Cardiac fibroblast (primary cell): ENCODE measurements around the gene PKP4.

ENCODE experiments used
- DNase-seq, 2 donors: peaks; one replicate each; pipeline versions ENCODE4 v3.0.0 to v3.0.0-alpha.2; 2010; ENCODE audit warnings: low read depth in 2 of 2
- H3K4me3 ChIP-seq, 2 donors: replicated peaks in 1 of 2; 1 replicate in 1 of 2; 2 replicates in 1 of 2; pipeline ENCODE4 v1.5.1; 2011; ENCODE audit warnings: low read depth in 2 of 2, low read length in 2 of 2, mild to moderate bottlenecking in 2 of 2, moderate library complexity in 1 of 2
- TF ChIP-seq, protein P1 (sequence below): IDR thresholded peaks from one replicate; pipeline ENCODE4 v1.5.1; 2011; ENCODE audit warnings: low read depth, mild to moderate bottlenecking, low read length, inconsistent platforms

Gene PKP4

DNA sequence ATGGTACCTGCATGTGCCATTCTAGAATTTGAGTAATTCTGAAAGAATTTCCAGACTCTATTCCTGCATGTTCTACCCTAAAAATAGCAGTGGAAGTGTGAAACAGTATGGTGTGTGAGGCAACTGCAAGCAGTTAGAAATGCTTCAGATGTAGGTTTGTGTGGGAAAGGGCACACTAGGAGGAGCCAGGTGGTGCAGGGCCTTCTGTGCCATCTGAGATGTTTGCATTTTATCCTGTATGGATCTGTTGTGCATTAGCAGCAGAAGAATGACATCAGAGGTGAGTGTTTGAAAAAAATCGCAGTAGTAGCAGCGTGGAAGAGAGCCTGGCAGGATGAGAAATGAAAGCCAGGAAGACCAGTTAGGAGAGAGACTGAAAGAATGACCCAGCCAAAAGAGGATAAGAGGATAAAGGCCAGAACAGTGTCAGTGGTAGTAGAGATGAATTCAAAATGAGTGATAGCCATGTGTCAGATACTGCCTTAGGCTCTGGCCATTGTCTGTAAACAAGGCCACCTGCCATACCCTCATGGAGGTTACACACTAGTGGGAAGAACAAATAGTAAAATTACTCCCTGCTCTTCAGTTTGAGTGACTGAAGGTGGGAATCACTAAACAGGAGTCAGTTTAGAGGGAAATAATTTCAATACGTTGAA, 142.2 kb downstream of the PKP4 start:
- H3K4me3 ChIP-seq = no peak overlapping the region
- TF ChIP-seq, protein P1, sequence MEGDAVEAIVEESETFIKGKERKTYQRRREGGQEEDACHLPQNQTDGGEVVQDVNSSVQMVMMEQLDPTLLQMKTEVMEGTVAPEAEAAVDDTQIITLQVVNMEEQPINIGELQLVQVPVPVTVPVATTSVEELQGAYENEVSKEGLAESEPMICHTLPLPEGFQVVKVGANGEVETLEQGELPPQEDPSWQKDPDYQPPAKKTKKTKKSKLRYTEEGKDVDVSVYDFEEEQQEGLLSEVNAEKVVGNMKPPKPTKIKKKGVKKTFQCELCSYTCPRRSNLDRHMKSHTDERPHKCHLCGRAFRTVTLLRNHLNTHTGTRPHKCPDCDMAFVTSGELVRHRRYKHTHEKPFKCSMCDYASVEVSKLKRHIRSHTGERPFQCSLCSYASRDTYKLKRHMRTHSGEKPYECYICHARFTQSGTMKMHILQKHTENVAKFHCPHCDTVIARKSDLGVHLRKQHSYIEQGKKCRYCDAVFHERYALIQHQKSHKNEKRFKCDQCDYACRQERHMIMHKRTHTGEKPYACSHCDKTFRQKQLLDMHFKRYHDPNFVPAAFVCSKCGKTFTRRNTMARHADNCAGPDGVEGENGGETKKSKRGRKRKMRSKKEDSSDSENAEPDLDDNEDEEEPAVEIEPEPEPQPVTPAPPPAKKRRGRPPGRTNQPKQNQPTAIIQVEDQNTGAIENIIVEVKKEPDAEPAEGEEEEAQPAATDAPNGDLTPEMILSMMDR = no peak
- DNase-seq = peak; percentile 11 to 27

DNA sequence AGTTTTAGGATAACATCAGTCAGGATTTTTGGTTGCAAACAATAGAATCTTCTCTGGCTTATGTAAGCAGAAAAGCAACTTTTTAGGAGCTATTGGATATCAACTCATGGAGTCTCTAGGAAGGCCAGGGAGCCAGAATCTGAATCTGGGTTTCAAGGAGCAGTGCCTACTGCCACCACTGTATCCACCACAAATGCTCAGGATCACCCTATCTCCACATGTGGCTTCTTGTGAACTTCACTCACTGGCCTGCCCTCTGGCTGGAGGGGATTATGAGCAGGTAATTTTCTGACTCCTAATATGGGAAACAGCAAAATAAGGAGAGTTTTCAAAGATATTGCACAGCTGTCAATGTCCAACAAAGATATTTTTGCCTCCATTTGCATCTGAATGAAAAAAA, 142.9 kb downstream of the PKP4 start:
- TF ChIP-seq, protein P1 = no peak
- DNase-seq = peak in 1 of 2 donors; percentile 8
- no peak overlapping the region for H3K4me3 ChIP-seq

DNA sequence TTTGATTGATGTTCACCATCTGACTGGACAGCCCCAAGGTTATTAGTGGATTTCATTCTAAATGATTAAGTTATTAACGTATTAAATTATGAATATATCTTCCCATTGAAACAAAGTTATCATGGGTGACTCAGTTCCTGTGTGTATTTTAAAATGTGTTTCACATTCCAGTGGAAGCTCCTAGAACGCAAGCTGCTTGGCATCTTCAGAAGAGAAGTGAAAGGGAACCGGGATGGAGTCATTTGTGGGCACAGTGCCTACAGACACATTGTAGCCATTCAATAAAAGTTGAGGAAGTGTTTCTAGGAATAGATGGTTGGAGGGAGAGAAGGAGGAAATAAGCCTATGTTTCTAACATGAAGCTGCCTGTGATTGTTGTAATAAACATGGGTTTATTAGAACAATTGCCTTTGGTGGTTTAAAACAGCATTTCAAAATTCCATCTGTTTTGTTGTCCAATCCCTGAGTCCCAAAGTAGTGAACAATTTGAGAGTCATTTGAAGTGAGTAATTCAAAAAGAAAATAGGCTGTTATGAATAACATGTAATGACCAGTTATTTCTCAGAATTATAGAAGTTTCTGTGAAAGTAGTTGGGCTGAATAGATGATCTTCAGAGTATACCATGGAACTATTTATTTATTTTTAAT, 143.5 kb downstream of the PKP4 start:
- no peak overlapping the region for H3K4me3 ChIP-seq
- TF ChIP-seq, protein P1 = no peak
- DNase-seq = peak; percentile 93 to 97

DNA sequence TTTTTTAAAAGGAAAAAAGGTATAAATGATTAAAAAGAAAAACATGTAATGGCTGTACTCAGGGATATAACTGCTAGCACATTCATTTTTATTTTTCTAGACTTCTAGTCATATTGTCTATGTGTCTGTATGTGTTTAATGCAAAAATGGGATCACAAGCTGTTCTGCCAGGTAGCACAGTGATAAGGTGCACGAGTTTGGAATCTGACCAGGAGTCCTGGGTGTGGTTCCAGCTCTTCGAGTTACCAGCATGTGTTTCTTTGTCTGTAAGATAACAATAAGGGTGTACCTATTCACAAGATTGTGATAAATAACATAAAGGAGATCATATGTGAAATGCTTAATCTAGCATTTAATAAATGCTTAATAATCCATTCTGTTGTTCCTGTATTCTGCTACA, 145.3 kb downstream of the PKP4 start:
- no peak overlapping the region for H3K4me3 ChIP-seq
- no peak for DNase-seq
- TF ChIP-seq, protein P1 = no peak

DNA sequence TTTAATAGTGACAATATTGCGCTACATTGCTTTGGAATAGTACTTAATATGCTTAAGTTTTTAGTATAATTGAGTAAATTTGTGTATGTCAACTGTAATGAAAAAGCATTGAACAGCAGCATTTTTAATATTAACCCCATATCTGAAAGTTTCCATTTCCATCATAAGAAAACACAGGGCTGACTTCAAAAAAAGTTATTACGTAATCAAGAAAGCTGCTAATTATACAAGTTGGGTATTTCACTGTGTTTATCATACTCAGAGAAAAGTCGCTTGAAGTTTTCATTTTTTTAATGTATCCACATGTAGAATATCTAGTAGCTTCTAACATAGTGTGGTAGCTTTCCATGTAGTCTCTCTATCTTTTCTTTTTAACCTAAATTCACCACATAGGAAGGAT, 146.5 kb downstream of the PKP4 start:
- TF ChIP-seq, protein P1 = no peak
- DNase-seq = no peak
- no peak overlapping the region for H3K4me3 ChIP-seq

DNA sequence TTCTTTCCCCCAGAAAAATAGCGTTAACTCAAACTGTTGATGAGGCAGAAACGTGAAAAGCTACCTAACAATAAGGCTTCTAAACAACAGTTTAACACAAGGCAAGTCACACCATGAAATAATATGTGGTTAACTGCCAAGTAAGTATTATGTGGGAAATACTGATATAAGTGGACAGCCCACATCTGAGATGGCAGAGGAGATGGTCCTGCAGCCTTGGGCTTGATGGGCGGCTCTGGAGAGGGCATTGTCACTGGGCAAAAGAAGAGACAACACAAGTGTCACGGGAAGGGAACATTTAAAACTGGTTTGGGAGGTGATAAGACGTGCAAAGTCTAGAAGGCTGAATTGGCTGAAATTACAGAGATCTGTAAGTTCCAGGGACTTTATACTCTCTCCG, 147.2 kb downstream of the PKP4 start:
- TF ChIP-seq, protein P1 = no peak
- no peak overlapping the region for H3K4me3 ChIP-seq
- DNase-seq = no peak

DNA sequence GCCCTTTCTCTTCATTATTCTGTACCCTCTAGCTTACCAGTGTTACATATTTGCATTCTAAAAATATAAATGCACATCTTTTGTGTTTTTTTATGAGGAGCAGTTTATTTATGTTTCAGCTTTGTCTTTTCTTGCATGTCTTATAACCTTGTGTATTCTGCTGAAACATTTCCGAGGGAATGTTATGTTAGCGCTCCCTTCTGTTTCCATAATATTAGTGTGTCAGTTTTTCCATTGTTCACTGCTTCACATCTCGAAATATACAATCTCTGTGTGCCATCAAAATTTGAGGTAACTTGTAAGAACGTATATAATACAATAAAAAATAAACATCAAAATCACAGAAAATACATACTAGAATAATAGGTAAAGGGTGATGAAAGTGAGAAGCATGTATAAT, 153.3 kb downstream of the PKP4 start:
- no peak overlapping the region for H3K4me3 ChIP-seq
- TF ChIP-seq, protein P1 = no peak
- no peak for DNase-seq
